Stimulated activated naive CD8-positive, alpha-beta T cell treated with anti-CD3 and anti-CD28 coated beads, Interleukin-15, Interleukin-2, amounts not matched to agents 100 ng/mL and 50 ng/mL, for 24 hours (primary cell): ENCODE data around the gene BARX2.

Source experiments
- H3K27ac Mint-ChIP-seq: one replicate; pipeline ENCODE4 v1.8.0; 2021; ENCODE audit warnings: mild to moderate bottlenecking, mixed read lengths
- H3K27me3 Mint-ChIP-seq: one replicate; pipeline ENCODE4 v1.8.0; 2021; ENCODE audit warnings: mixed read lengths
- H3K36me3 Mint-ChIP-seq: one replicate; pipeline ENCODE4 v1.8.0; 2021; ENCODE audit warnings: low read depth, mixed read lengths
- H3K4me1 Mint-ChIP-seq: one replicate; pipeline ENCODE4 v1.8.0; 2021; ENCODE audit warnings: low read depth, mixed read lengths
- H3K4me3 Mint-ChIP-seq: one replicate; pipeline ENCODE4 v1.8.0; 2021; ENCODE audit warnings: mild to moderate bottlenecking, mixed read lengths
- H3K9me3 Mint-ChIP-seq: one replicate; pipeline ENCODE4 v1.8.0; 2021; ENCODE audit warnings: mixed read lengths

BARX2 gene

DNA sequence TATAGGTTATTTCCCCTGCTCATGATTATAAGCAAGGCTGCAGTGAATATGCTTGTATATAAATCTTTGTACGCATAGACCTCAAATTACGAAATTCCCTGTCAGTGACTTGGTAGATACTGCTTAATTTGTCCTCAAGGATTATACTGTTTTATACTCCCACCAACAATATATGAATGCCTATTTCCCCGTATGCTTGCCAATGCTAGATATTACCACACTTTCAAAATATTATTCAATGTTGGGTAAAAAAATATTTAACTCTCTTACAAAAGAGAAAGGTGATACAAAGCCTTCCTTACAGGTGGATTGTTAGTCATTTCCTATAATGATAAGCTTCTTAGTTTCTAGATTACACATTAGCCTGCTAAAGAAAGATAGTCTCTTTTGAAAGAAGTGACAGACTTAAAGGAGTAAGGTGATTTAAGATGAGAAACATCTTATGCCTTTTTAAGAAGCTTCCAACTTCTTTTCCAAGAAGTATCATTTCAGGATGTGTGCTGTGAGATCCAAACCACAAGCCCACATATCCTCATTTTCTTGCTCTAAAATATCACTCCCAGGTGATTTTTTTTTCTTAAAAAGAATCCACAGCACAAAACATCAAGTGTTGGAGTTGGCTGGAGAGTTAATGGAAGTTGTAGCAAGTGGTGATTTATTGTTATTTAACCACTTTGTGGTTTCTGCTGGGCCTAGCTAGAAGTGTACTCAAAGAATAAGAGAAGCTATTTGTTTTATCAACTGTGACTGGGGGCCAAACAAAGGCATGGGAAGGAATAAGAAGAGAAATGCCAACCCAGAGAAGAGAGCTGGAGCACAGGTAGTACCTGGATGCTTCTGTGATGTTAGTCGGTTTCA, 59.2 kb downstream of the BARX2 start:
- Mint-ChIP-seq H3K9me3 (peaks cover 14% of the 10 kb centered on the region), H3K4me3 (no peak overlapping the region), H3K4me1 (peaks cover 5% of the 10 kb centered on the region), H3K36me3 (no peaks in the 10 kb centered on the region), H3K27ac (no peak overlapping the region), H3K27me3 (peaks cover 12% of the 10 kb centered on the region)

DNA sequence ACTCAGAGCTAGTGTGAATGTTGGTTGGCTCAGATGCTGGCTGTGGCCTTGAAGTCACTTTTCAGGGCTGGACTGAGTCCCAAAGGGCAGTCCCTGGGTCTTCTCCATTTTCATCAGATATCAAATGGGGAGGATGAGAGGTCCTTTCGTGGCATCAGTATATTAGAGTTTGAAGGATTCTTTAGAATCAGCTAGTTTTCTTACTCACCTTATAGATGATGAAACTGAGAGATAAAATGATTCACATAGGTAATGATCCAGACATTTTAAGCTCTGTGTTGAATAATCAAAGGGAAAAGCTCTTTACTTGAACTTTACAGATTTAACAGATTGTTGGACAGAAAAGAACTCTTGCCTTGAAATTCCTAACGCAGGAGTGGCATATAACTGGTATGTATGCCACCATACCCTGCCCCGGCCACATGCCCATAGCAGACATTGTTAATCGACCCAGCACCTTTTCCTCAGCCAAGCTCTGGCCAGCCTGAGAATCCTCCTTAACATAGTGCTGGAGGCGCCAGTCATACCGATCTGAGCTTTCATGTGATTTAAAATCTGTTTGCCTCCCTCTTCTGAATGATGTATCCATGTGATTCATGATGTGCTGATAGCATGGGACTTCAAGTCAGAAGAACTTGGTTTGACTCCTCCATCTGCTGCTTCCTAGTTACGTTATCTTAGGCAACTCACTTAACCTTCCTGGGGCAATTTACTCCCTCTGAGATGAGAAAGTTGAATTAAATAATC, 60.0 kb downstream of the BARX2 start:
- no peaks in the 10 kb centered on the region for H3K36me3 Mint-ChIP-seq
- peaks cover 14% of the 10 kb centered on the region for H3K9me3 Mint-ChIP-seq
- H3K27me3 Mint-ChIP-seq = peaks cover 12% of the 10 kb centered on the region
- H3K27ac Mint-ChIP-seq = no peak overlapping the region
- H3K4me1 Mint-ChIP-seq = peaks cover 5% of the 10 kb centered on the region
- H3K4me3 Mint-ChIP-seq = no peak overlapping the region

- peaks cover 12% of the 10 kb centered on the region for H3K27me3 Mint-ChIP-seq
These were observed 60.9 kb downstream of the BARX2 start for GRCh38 chr11:129436573-129436972.

GRCh38 chr11:129440028-129440713, 64.5 kb downstream of the BARX2 start:
- Mint-ChIP-seq H3K27ac (no peak overlapping the region), H3K27me3 (no peaks in the 10 kb centered on the region), H3K4me1 (peaks cover 2% of the 10 kb centered on the region), H3K9me3 (no peaks in the 10 kb centered on the region), H3K4me3 (no peak overlapping the region), H3K36me3 (no peaks in the 10 kb centered on the region)

More at GRCh38 chr11:129436573-129436972, 60.9 kb downstream of the BARX2 start:
- peaks cover 5% of the 10 kb centered on the region for H3K4me1 Mint-ChIP-seq
- H3K9me3 Mint-ChIP-seq = peaks cover 8% of the 10 kb centered on the region
- H3K27ac Mint-ChIP-seq = no peak overlapping the region
- no peak overlapping the region for H3K4me3 Mint-ChIP-seq
- no peaks in the 10 kb centered on the region for H3K36me3 Mint-ChIP-seq

DNA sequence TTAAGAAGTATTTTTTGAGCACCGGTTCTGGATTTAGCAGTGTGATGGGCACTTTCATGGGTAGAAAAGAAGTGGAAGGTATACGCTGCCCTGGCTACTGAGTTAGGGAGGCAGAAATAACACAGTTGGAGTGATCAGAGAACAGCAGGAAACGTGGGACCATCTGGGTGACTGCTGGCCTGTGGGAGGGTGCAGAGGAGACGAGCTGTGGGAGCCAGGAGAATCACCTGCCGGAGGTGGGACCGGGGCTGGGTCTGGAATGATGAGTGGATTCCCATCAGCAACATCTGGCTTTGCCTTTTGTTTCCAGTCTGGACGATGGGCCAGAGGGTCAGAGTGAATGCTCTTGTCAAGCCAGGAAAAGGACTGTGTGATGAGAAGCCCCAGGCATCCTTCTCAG, 66.5 kb downstream of the BARX2 start:
- Mint-ChIP-seq H3K4me1 (no peaks in the 10 kb centered on the region), H3K27ac (no peak overlapping the region), H3K4me3 (no peak overlapping the region), H3K9me3 (no peaks in the 10 kb centered on the region), H3K36me3 (no peaks in the 10 kb centered on the region), H3K27me3 (no peaks in the 10 kb centered on the region)

- H3K36me3 Mint-ChIP-seq = no peaks in the 10 kb centered on the region
- H3K27ac Mint-ChIP-seq = no peak overlapping the region
- H3K4me1 Mint-ChIP-seq = no peaks in the 10 kb centered on the region
- no peak overlapping the region for H3K4me3 Mint-ChIP-seq
- no peaks in the 10 kb centered on the region for H3K9me3 Mint-ChIP-seq
- no peaks in the 10 kb centered on the region for H3K27me3 Mint-ChIP-seq
These were observed 67.6 kb downstream of the BARX2 start for GRCh38 chr11:129443276-129443675.

DNA sequence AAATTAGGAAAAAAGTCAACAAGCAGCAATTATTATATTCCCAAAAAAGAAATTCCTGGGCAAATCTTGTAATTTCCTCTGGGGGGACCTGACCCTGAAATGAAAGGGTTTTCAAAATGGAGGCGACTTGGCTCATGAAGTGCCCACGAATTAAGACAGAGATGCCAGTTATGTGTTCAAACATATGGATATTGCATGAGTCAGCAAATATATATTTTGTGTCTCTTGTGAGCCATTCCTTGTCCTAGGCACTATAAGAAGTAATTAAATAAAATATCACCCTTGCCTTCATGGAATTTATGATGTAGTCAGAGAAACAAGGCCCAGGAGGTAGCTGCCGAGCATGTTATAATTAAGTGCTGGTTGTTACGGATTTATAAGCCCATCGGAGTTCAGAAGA, 68.6 kb downstream of the BARX2 start:
- Mint-ChIP-seq H3K4me3 (no peak overlapping the region), H3K9me3 (no peaks in the 10 kb centered on the region), H3K27ac (no peak overlapping the region), H3K27me3 (no peaks in the 10 kb centered on the region), H3K36me3 (no peaks in the 10 kb centered on the region), H3K4me1 (no peaks in the 10 kb centered on the region)

DNA sequence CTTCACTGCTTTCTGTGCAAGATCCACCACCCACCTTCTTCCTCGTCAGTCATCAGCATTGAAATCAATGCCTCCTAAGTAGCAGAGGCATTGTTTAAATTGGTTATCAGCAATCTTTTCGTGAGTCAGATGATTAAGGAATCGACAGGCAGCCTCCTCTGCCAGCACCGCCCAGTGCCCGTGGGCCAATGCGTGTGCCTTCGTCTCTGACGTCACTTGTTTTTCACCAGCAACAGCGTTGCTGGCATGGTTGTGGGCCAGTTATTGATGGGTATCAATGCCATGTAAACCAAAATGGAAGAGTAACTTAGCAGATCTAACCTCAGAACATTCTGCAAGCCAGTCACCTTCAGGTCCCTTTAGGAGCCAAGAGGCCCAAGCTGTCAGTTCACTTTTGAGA, 69.6 kb downstream of the BARX2 start:
- H3K4me3 Mint-ChIP-seq = no peak overlapping the region
- H3K36me3 Mint-ChIP-seq = no peaks in the 10 kb centered on the region
- no peak overlapping the region for H3K27ac Mint-ChIP-seq
- H3K9me3 Mint-ChIP-seq = no peaks in the 10 kb centered on the region
- H3K4me1 Mint-ChIP-seq = no peaks in the 10 kb centered on the region
- no peaks in the 10 kb centered on the region for H3K27me3 Mint-ChIP-seq

GRCh38 chr11:129446572-129446971, 70.9 kb downstream of the BARX2 start:
- H3K9me3 Mint-ChIP-seq = no peaks in the 10 kb centered on the region
- no peak overlapping the region for H3K4me3 Mint-ChIP-seq
- no peak overlapping the region for H3K27ac Mint-ChIP-seq
- no peaks in the 10 kb centered on the region for H3K36me3 Mint-ChIP-seq
- H3K4me1 Mint-ChIP-seq = no peaks in the 10 kb centered on the region
- H3K27me3 Mint-ChIP-seq = no peaks in the 10 kb centered on the region

GRCh38 chr11:129447654-129448239, 72.1 kb downstream of the BARX2 start:
- Mint-ChIP-seq H3K36me3 (no peaks in the 10 kb centered on the region), H3K4me1 (no peaks in the 10 kb centered on the region), H3K27ac (no peak overlapping the region), H3K4me3 (no peak overlapping the region), H3K9me3 (no peaks in the 10 kb centered on the region), H3K27me3 (no peaks in the 10 kb centered on the region)

DNA sequence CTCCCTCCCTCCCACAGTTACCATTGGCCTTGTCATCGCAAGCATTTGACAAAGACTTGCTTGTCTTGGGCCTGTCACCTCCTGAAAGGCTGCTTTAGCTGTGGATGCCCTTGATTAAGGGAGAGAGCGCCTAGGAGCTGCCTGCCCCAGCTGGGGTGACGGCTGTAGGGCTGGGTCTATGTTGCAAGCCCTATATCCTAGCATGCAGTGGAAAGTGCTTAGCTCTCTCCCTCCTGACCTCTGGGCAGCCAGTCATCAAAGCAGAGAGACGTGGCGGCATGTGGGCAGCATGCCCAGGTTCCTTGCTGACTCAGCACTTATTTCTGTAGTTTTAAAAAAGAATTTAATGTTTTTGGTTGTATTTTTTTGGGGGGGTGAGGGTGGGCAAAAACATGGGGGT, 75.9 kb downstream of the BARX2 start:
- Mint-ChIP-seq H3K9me3 (no peaks in the 10 kb centered on the region), H3K27me3 (no peaks in the 10 kb centered on the region), H3K36me3 (no peaks in the 10 kb centered on the region), H3K27ac (no peak overlapping the region), H3K4me1 (no peaks in the 10 kb centered on the region), H3K4me3 (no peak overlapping the region)

DNA sequence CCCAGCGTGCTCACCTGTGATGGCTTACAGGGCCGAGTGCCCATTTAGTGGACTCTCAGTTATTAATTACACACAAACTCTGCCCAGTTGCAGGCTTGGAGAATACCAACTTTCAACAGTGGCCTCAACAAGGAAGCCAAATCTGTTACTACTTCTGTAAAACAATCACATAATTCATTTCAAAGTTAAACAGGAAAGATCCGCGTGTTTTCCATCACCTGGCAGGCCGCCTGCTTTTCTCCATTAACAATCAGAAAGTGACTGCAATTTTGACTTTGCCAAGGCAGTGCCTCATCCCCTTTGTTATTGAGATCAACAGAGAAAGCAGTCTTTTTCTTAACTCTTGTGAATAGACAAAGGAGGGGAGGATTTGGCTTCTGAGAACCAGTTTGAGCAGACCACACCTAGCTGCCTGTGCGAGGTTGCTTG, 77.7 kb downstream of the BARX2 start:
- Mint-ChIP-seq H3K4me3 (no peak overlapping the region), H3K27me3 (peaks cover 6% of the 10 kb centered on the region), H3K9me3 (no peaks in the 10 kb centered on the region), H3K36me3 (no peaks in the 10 kb centered on the region), H3K4me1 (no peaks in the 10 kb centered on the region), H3K27ac (no peak overlapping the region)

- Mint-ChIP-seq H3K9me3 (no peaks in the 10 kb centered on the region), H3K27me3 (peaks cover 6% of the 10 kb centered on the region), H3K27ac (no peak overlapping the region), H3K36me3 (no peaks in the 10 kb centered on the region), H3K4me1 (no peaks in the 10 kb centered on the region), H3K4me3 (no peak overlapping the region)
These were observed 79.5 kb downstream of the BARX2 start for GRCh38 chr11:129455101-129455500.

GRCh38 chr11:129455756-129456655, 80.4 kb downstream of the BARX2 start:
- H3K36me3 Mint-ChIP-seq = no peaks in the 10 kb centered on the region
- no peaks in the 10 kb centered on the region for H3K4me1 Mint-ChIP-seq
- no peak overlapping the region for H3K27ac Mint-ChIP-seq
- H3K4me3 Mint-ChIP-seq = no peak overlapping the region
- peaks cover 6% of the 10 kb centered on the region for H3K27me3 Mint-ChIP-seq
- no peaks in the 10 kb centered on the region for H3K9me3 Mint-ChIP-seq
